Tibial nerve (tissue), 4 donors: ENCODE measurements around the gene IQSEC3. TPM values are rescaled to one million over a fixed set of nuclear protein-coding genes. Genes with fewer than 3 reads are reported as not detected.

Source experiments
- DNase-seq, 2 donors: peaks; one replicate each; pipeline ENCODE4 v3.0.0-alpha.2; 2019; ENCODE audit warnings: low spot score in 2 of 2
- H3K27ac ChIP-seq, 4 donors: fragments of 200-600 bp; sonication (generic) in 3 of 4; one replicate each; pipeline ENCODE4 v1.5.1; 2017 to 2019; ENCODE audit warnings: mild to moderate bottlenecking in 1 of 4
- H3K27me3 ChIP-seq, 2 donors: fragments of 200-600 bp; sonication (generic) in 1 of 2; one replicate each; pipeline versions ENCODE4 v1.5.1 to v1.6.0; 2017 to 2019
- H3K36me3 ChIP-seq, 3 donors: fragments of 200-600 bp; sonication (generic); one replicate each; pipeline ENCODE4 v1.5.1; 2018 to 2019
- H3K4me1 ChIP-seq, 4 donors: fragments of 200-600 bp; sonication (generic) in 3 of 4; one replicate each; pipeline ENCODE4 v1.5.1; 2017 to 2019
- H3K4me3 ChIP-seq, 4 donors: fragments of 200-600 bp; sonication (generic) in 3 of 4; one replicate each; pipeline ENCODE4 v1.5.1; 2017 to 2019; ENCODE audit warnings: mild to moderate bottlenecking in 1 of 4, moderate library complexity in 1 of 4
- H3K9me3 ChIP-seq, 4 donors: fragments of 200-600 bp; sonication (generic) in 3 of 4; one replicate each; pipeline ENCODE4 v1.5.1; 2017 to 2019
- CTCF ChIP-seq, 5 experiments: fragments of 200-600 bp in 3 of 5; fragments of 450-650 bp in 2 of 5; sonication (generic) in 3 of 5; IDR thresholded peaks; one replicate each; pipeline ENCODE4 v1.5.1; 2016 to 2019; ENCODE audit warnings: antibody characterized with exemption in 5 of 5, mild to moderate bottlenecking in 3 of 5, moderate library complexity in 2 of 5
- EP300 ChIP-seq, 2 donors: sonication (generic); formaldehyde crosslinking; IDR thresholded peaks; one replicate each; pipeline ENCODE4 v1.6.1; 2017; ENCODE audit warnings: antibody characterized with exemption in 2 of 2, mild to moderate bottlenecking in 1 of 2
- POLR2A ChIP-seq, 2 donors: fragments of 450-650 bp; IDR thresholded peaks; one replicate each; pipeline ENCODE4 v1.6.1; 2017; ENCODE audit warnings: antibody characterized with exemption in 2 of 2, mild to moderate bottlenecking in 2 of 2, moderate library complexity in 2 of 2
- WGBS, 2 donors: methylation state at CpG; one replicate each; pipeline ENCODE4 v1.1.5; 2018; 5-methylcytosine and 5-hydroxymethylcytosine counted together
- total RNA-seq, 4 donors: library from RNA; depleted of rRNA; stranded (reverse); fragments of >200 nt; gene quantifications; one replicate each; pipeline ENCODE4 v1.1.0, GENCODE V29; 2016

IQSEC3 gene
- total RNA-seq, 4 donors from 2014 or later, result 0.84 to 6.5 (median 1.6) TPM

- Histone ChIP-seq H3K4me3 (no peak overlapping the region), H3K4me1 (peaks cover 0 to 8% (median 0%) of the 10 kb centered on the region in 4 donors), H3K27me3 (peaks cover 0 to 15% of the 10 kb centered on the region in 2 donors), H3K27ac (no peak overlapping the region), H3K36me3 (no peaks in the 10 kb centered on the region), H3K9me3 (no peaks in the 10 kb centered on the region)
- WGBS, 2 donors, result 86 to 90% methylated on average over 14 to 15 of the region's 15 CpGs
- TF ChIP-seq EP300 (IDR thresholded peaks at IDR 0.05) (no peak), POLR2A (IDR thresholded peaks at IDR 0.05) (no peak), CTCF (IDR thresholded peaks at IDR 0.05) (no peak)
- DNase-seq, result no peak
Observed at GRCh38 chr12:195951-196350, 129.4 kb downstream of the IQSEC3 start.

DNA sequence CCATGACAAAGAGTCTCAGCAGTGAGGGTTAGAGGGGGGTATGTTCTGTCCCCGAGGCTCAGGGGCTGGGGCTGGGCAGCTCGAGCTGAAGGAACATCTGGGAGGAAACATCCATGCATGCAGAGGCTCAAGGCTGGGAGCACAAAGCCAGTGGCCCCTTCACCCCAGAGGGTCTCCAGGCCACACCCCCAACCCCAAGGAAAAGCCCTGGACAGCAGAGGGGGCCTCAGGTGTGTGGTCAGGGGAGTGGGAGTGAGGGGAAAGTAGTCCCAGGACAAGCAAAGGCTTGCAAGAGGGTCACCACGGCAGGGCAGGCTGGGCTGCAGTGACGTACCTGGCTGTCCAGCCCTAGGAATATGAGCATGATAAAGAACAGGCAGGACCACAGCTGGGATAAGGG is 129.9 kb downstream of the IQSEC3 start:
- H3K36me3 ChIP-seq, result no peaks in the 10 kb centered on the region
- TF ChIP-seq CTCF (IDR thresholded peaks at IDR 0.05) (no peak), POLR2A (IDR thresholded peaks at IDR 0.05) (no peak), EP300 (IDR thresholded peaks at IDR 0.05) (no peak)
- peaks cover 0 to 8% (median 0%) of the 10 kb centered on the region in 4 donors for H3K4me1 ChIP-seq
- H3K9me3 ChIP-seq, result no peaks in the 10 kb centered on the region
- DNase-seq, result no peak
- H3K27me3 ChIP-seq, result peaks cover 0 to 15% of the 10 kb centered on the region in 2 donors
- 85 to 93% methylated on average over 4 of the region's 4 CpGs for WGBS, 2 donors
- no peak overlapping the region for H3K4me3 ChIP-seq
- no peak overlapping the region for H3K27ac ChIP-seq

DNA sequence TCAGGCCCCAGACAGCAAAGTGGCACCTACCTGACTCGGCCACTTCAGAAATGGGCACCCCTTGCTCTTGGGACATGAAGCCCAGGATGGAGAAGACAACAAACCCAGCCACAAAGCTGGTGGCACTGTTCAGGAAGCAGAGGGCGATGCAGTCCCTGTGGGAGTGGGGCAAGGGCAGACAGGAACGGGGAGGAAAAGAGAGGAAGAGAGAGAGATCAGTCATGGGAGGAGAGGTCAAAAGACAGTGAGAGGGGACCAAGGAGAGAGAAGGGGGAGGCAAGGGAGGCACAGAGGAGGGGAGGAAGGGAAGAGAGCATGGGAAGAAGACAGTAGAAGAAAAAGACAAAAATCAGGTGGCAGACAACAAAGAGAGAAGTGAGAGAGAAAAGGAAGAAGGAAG is 130.8 kb downstream of the IQSEC3 start:
- no peak overlapping the region for H3K27ac ChIP-seq
- H3K36me3 ChIP-seq, result no peaks in the 10 kb centered on the region
- H3K9me3 ChIP-seq, result no peaks in the 10 kb centered on the region
- 80 to 81% methylated on average over 3 of the region's 3 CpGs for WGBS, 2 donors
- H3K4me3 ChIP-seq, result no peak overlapping the region
- TF ChIP-seq POLR2A (IDR thresholded peaks at IDR 0.05) (no peak), EP300 (IDR thresholded peaks at IDR 0.05) (no peak), CTCF (IDR thresholded peaks at IDR 0.05) (no peak)
- H3K27me3 ChIP-seq, result peaks cover 0 to 13% of the 10 kb centered on the region in 2 donors
- peaks cover 0 to 8% (median 0%) of the 10 kb centered on the region in 4 donors for H3K4me1 ChIP-seq
- DNase-seq, result no peak

- H3K27me3 ChIP-seq, result peaks cover 0 to 13% of the 10 kb centered on the region in 2 donors
- H3K27ac ChIP-seq, result no peak overlapping the region
- no peaks in the 10 kb centered on the region for H3K36me3 ChIP-seq
- H3K4me3 ChIP-seq, result no peak overlapping the region
- H3K9me3 ChIP-seq, result no peaks in the 10 kb centered on the region
- 93 to 94% methylated on average over 9 to 11 of the region's 11 CpGs for WGBS, 2 donors
- peaks cover 0 to 8% (median 0%) of the 10 kb centered on the region in 4 donors for H3K4me1 ChIP-seq
- TF ChIP-seq EP300 (IDR thresholded peaks at IDR 0.05), result no peak
- TF ChIP-seq CTCF (IDR thresholded peaks at IDR 0.05), result no peak
- no peak for DNase-seq
Observed at GRCh38 chr12:197911-198695, 131.5 kb downstream of the IQSEC3 start.

DNA sequence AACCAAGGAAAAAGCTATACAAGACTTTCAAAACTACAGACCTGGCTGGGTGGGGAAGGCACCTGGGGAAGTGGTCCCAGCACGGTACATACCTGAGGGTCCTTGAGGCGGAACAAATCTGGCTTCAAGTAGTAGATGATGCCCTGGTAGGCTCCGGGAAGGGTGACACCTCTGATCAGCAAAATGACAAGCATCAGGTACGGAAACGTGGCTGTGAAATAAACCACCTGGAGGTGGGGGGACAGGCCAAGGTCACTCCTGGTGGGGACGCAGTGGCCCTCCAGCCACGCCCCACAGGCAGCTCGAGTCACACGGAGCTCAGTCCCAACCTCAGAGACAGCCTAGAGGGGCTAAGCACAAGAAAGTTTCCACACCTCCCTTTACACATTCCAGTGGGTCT is 132.1 kb downstream of the IQSEC3 start:
- no peak for DNase-seq
- Histone ChIP-seq H3K27me3 (peaks cover 0 to 15% of the 10 kb centered on the region in 2 donors), H3K4me3 (no peak overlapping the region), H3K27ac (no peak overlapping the region), H3K4me1 (peaks cover 0 to 14% (median 0%) of the 10 kb centered on the region in 4 donors), H3K9me3 (no peaks in the 10 kb centered on the region), H3K36me3 (no peaks in the 10 kb centered on the region)
- WGBS, 2 donors, result 69 to 73% methylated on average over 9 of the region's 9 CpGs
- no peak for TF ChIP-seq EP300 (IDR thresholded peaks at IDR 0.05)
- no peak for TF ChIP-seq POLR2A (IDR thresholded peaks at IDR 0.05)
- no peak for TF ChIP-seq CTCF (IDR thresholded peaks at IDR 0.05)
